ENCODE results near the gene FAM219A. TPM values are rescaled to one million over a fixed set of nuclear protein-coding genes. Genes with fewer than 3 reads are reported as not detected.

The FAM219A gene
- 8.3 TPM for total RNA-seq

GRCh38 chr9:34458013-34458958, at the start of gene FAM219A, which contains the start of gene DNAI1:
Gene FAM219A, minus strand, starts transcription at chr9:34458570. Its CDS starts 307 bp downstream, at chr9:34458263.
Gene DNAI1, plus strand, starts transcription at chr9:34458805. Its CDS starts 201 bp downstream, at chr9:34459006.

GRCh38 chr9:34376596-34377403, 81.6 kb downstream of the FAM219A start, which contains the start of gene MYORG:
Gene MYORG, minus strand, starts transcription at chr9:34376898. Its CDS starts 3,955 bp downstream, at chr9:34372943.

Small RNAs within 50 kb of the gene (small RNA-seq; reads per million reads assigned to genes)
- gene RF00019 (ENCODE audit: low replicate concordance) (not detected), gene RN7SKP24 (ENCODE audit: low replicate concordance) (not detected)

Other genes starting within 250 kb of the FAM219A start
- gene KIF24, start 129.3 kb downstream of the FAM219A start, total RNA-seq: 5.6 TPM
- 18.4 TPM for gene NUDT2, start 129.0 kb downstream of the FAM219A start, total RNA-seq
- 7.0 TPM for gene MYORG, start 81.7 kb downstream of the FAM219A start, total RNA-seq
- gene DNAI1, start 235 bp upstream of the FAM219A start, total RNA-seq: 1.3 TPM
- 0.41 TPM for gene ENHO, start 64.4 kb upstream of the FAM219A start, total RNA-seq
- gene CNTFR, start 131.2 kb upstream of the FAM219A start, total RNA-seq: 19.5 TPM
- gene RPP25L, start 153.5 kb upstream of the FAM219A start, total RNA-seq: 40.9 TPM
- gene DCTN3, start 161.9 kb upstream of the FAM219A start, total RNA-seq: 71.1 TPM
- 0.12 TPM for gene ARID3C, start 170.5 kb upstream of the FAM219A start, total RNA-seq
- gene SIGMAR1, start 179.2 kb upstream of the FAM219A start, total RNA-seq: 35.7 TPM
- gene GALT, start 188.1 kb upstream of the FAM219A start, total RNA-seq: 64.3 TPM
- 35.5 TPM for gene IL11RA, start 193.6 kb upstream of the FAM219A start, total RNA-seq
- not detected for gene CCL27, start 204.1 kb upstream of the FAM219A start, total RNA-seq
- 0.41 TPM for gene CCL19, start 232.7 kb upstream of the FAM219A start, total RNA-seq